ENCODE results near the gene ESR1. TPM values are rescaled to one million over a fixed set of nuclear protein-coding genes. Genes with fewer than 3 reads are reported as not detected.

Gene ESR1
- total RNA-seq, 1 experiment from 2014 or later = not detected

- Histone ChIP-seq H3K23ac (ENCODE audit: insufficient read length, low read depth, low read length) (no peak overlapping the region), H2BK5ac (ENCODE audit: insufficient read length, low read length) (no peak overlapping the region), H3K18ac (ENCODE audit: insufficient read length, low read depth, low read length) (no peak overlapping the region), H3K4ac (ENCODE audit: low read depth, low read length) (no peak overlapping the region), H3K27me3 (ENCODE audit: insufficient read depth, low read length) (no peaks in the 10 kb centered on the region), H2BK120ac (ENCODE audit: low read depth, low read length, poor library complexity, severe bottlenecking) (no peak overlapping the region), H3K79me2 (ENCODE audit: insufficient read depth, low read length) (no peaks in the 10 kb centered on the region), H2BK20ac (ENCODE audit: low read depth, low read length, poor library complexity, severe bottlenecking) (no peak overlapping the region), H3K4me2 (ENCODE audit: insufficient read depth, insufficient read length, low read length) (no peak overlapping the region), H3K14ac (ENCODE audit: insufficient read depth, low read length) (no peak overlapping the region), H2BK12ac (ENCODE audit: insufficient read length, low read depth, low read length) (no peak overlapping the region), H3K9me3 (ENCODE audit: control insufficient read depth, low read depth, low read length) (no peaks in the 10 kb centered on the region), H3K9ac (ENCODE audit: extremely low read depth, insufficient read length, low read length) (no peak overlapping the region), H3K79me1 (ENCODE audit: insufficient read depth, low read depth, low read length, poor library complexity, severe bottlenecking) (no peaks in the 10 kb centered on the region), H4K8ac (replicated peaks; ENCODE audit: insufficient read length, low read depth, low read length) (no peak overlapping the region), H2BK15ac (ENCODE audit: low read depth, low read length) (no peak overlapping the region), H3K4me1 (ENCODE audit: insufficient read depth, low read length) (no peaks in the 10 kb centered on the region), H3T11ph (ENCODE audit: low read length) (no peak overlapping the region), H3K56ac (ENCODE audit: insufficient read length, low read depth, low read length) (no peak overlapping the region), H4K20me1 (ENCODE audit: control insufficient read depth, insufficient read depth, insufficient read length) (no peaks in the 10 kb centered on the region), H4K5ac (ENCODE audit: insufficient read length, low read depth, low read length) (no peak overlapping the region), H3K23me2 (ENCODE audit: insufficient read length, low read depth, low read length, poor library complexity, severe bottlenecking) (no peaks in the 10 kb centered on the region), H3K27ac (ENCODE audit: insufficient read length, low read depth, low read length) (no peak overlapping the region), H2AFZ (ENCODE audit: low read length) (no peak overlapping the region), H2AK5ac (ENCODE audit: insufficient read length, low read length) (no peak overlapping the region), H4K91ac (ENCODE audit: insufficient read length, low read depth, low read length) (no peak overlapping the region)
- H3K27me3 Mint-ChIP-seq (ENCODE audit: low read depth) = no peaks in the 10 kb centered on the region
- WGBS (ENCODE audit: extremely low coverage, insufficient read length, low lambda C conversion rate) = no CpG with 5 or more reads among the region's 5 CpGs
- TF ChIP-seq CTCF (conservative IDR thresholded peaks at IDR 0.05) = no peak
- H3K4me1 Mint-ChIP-seq = peaks cover 7 to 9% of the 10 kb centered on the region in 2 experiments
- no peak overlapping the region for H3K4me3 Mint-ChIP-seq
- H3K9me3 Mint-ChIP-seq = no peaks in the 10 kb centered on the region
- no peak overlapping the region for H3K27ac Mint-ChIP-seq
- DNase-seq = no peak
- H3K36me3 Mint-ChIP-seq (ENCODE audit: insufficient read depth in 1 of 3, low read depth in 3 of 3) = no peaks in the 10 kb centered on the region
Measured at GRCh38 chr6:152166897-152167296, 359.4 kb downstream of the ESR1 start.
